GM12801 (cell line): ENCODE data around the gene MOB1A.

Experiments
- TF ChIP-seq, protein P1 (sequence below): IDR thresholded peaks from one replicate; pipeline ENCODE4 v1.5.1; 2011; ENCODE audit warnings: control low read depth; ENCODE audit not compliant: insufficient read length; ENCODE audit errors: extremely low read depth

Gene MOB1A

GRCh38 chr2:74221604-74222299, 43.1 kb upstream of the MOB1A start:
- TF ChIP-seq, protein P1, sequence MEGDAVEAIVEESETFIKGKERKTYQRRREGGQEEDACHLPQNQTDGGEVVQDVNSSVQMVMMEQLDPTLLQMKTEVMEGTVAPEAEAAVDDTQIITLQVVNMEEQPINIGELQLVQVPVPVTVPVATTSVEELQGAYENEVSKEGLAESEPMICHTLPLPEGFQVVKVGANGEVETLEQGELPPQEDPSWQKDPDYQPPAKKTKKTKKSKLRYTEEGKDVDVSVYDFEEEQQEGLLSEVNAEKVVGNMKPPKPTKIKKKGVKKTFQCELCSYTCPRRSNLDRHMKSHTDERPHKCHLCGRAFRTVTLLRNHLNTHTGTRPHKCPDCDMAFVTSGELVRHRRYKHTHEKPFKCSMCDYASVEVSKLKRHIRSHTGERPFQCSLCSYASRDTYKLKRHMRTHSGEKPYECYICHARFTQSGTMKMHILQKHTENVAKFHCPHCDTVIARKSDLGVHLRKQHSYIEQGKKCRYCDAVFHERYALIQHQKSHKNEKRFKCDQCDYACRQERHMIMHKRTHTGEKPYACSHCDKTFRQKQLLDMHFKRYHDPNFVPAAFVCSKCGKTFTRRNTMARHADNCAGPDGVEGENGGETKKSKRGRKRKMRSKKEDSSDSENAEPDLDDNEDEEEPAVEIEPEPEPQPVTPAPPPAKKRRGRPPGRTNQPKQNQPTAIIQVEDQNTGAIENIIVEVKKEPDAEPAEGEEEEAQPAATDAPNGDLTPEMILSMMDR = no peak

GRCh38 chr2:74221091-74221490, 42.4 kb upstream of the MOB1A start:
- TF ChIP-seq, protein P1 = no peak

- TF ChIP-seq, protein P1 = no peak
Measured at GRCh38 chr2:74219846-74220486, 41.3 kb upstream of the MOB1A start.

DNA sequence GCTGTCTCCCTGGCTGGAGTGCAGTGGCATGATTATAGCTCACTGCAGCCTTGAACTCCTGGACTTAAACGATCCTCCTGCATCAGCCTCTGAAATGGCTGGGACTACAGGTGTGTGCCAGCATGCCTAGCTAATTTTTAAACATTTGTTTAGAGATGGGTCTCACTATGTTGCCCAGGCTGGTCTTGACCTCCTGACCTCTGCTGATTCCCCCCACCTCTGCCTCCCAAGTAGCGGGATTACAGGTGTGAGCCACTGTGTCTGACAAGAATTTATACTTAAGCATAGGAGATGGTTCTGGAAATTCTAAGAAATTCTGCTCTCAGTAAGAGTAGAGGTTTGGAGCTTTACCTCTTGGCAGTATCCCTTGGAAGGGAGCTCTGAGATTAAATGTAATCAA, 38.0 kb upstream of the MOB1A start:
- TF ChIP-seq, protein P1 = no peak

GRCh38 chr2:74212702-74213410, 34.2 kb upstream of the MOB1A start:
- TF ChIP-seq, protein P1 = no peak

DNA sequence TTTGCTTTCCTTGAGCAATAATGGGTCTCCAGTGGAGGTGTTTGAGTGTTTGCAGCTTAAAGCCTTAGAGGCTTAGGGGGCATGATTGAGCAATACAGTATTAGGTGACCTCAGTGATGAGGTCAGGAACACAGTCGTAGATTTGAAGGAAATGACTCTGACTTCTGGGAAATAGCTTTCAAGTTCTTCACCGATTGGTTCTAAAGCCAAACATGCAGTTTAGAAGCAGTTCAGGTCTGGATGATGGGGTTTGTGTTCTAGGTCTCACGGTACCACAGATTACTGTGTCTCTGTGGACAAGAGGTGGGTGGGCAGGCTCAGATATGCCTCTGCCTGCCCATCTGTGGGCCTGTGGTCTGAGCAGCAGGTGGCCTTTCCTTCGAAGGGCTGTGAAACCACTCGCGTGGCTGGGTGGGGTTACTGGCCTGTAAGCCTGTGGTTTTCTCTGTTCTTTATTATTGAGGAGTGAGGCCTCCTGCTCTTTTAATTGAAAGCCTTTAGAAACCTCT, 27.6 kb upstream of the MOB1A start:
- TF ChIP-seq, protein P1 = no peak

GRCh38 chr2:74205596-74205995, 26.9 kb upstream of the MOB1A start:
- TF ChIP-seq, protein P1 = no peak
